Liver (tissue), 9 donors: ENCODE data around the gene MFAP2. TPM values are rescaled to one million over a fixed set of nuclear protein-coding genes. Genes with fewer than 3 reads are reported as not detected.

Source experiments
- DNase-seq: peaks from one replicate; pipeline ENCODE4 v3.0.0-alpha.2; 2017; ENCODE audit warnings: low spot score
- H3K27ac ChIP-seq, 2 donors: one replicate each; pipeline ENCODE4 v1.7.0; 2013; ENCODE audit warnings: inconsistent platforms in 2 of 2, low read length in 2 of 2, control low read depth in 1 of 2, low read depth in 1 of 2, mild to moderate bottlenecking in 1 of 2
- H3K27me3 ChIP-seq, 4 donors: one replicate each; pipeline versions ENCODE4 v1.6.1 to v1.7.0; 2013; ENCODE audit warnings: low read length in 3 of 4, inconsistent platforms in 1 of 4, mild to moderate bottlenecking in 1 of 4, moderate library complexity in 1 of 4; ENCODE audit not compliant: control insufficient read depth in 4 of 4, insufficient read depth in 4 of 4
- H3K36me3 ChIP-seq, 4 donors: one replicate each; pipeline versions ENCODE4 v1.6.1 to v1.7.0; 2013; ENCODE audit warnings: low read length in 3 of 4, mild to moderate bottlenecking in 3 of 4, low read depth in 1 of 4, moderate library complexity in 1 of 4; ENCODE audit not compliant: control insufficient read depth in 4 of 4, insufficient read depth in 3 of 4
- H3K4me1 ChIP-seq, 4 donors: one replicate each; pipeline versions ENCODE4 v1.6.1 to v1.7.0; 2013; ENCODE audit warnings: low read length in 3 of 4, mild to moderate bottlenecking in 3 of 4, moderate library complexity in 1 of 4; ENCODE audit not compliant: control insufficient read depth in 4 of 4, insufficient read depth in 4 of 4
- H3K4me3 ChIP-seq, 3 donors: one replicate each; pipeline versions ENCODE4 v1.6.1 to v1.7.0; 2013; ENCODE audit warnings: low read length in 3 of 3, control low read depth in 1 of 3, low read depth in 1 of 3, mild to moderate bottlenecking in 1 of 3
- H3K9ac ChIP-seq, 2 donors: one replicate each; pipeline ENCODE4 v1.7.0; 2013; ENCODE audit warnings: low read length in 2 of 2, mild to moderate bottlenecking in 2 of 2, moderate library complexity in 2 of 2, control low read depth in 1 of 2, low read depth in 1 of 2
- H3K9me3 ChIP-seq, 4 donors: one replicate each; pipeline versions ENCODE4 v1.6.1 to v1.7.0; 2013; ENCODE audit warnings: low read length in 3 of 4; ENCODE audit not compliant: control insufficient read depth in 4 of 4
- ATF3 ChIP-seq: IDR thresholded peaks from 2 replicates; pipeline ENCODE4 v1.6.1; 2016; ENCODE audit warnings: antibody characterized with exemption
- CTCF ChIP-seq: fragments of 150-350 bp; IDR thresholded peaks from 2 replicates; pipeline ENCODE4 v1.5.1; 2017; ENCODE audit warnings: improper control_type of control experiment, low read depth, low read length; ENCODE audit not compliant: missing input control
- EGR1 ChIP-seq, 2 donors: IDR thresholded peaks; 2 replicates each; pipeline ENCODE4 v1.6.1; 2016 to 2018; ENCODE audit warnings: antibody characterized with exemption in 2 of 2, low read depth in 2 of 2
- FOXA1 ChIP-seq: IDR thresholded peaks from 2 replicates; pipeline ENCODE4 v1.6.1; 2016; ENCODE audit warnings: antibody characterized with exemption
- HNF4A ChIP-seq, 2 donors: conservative IDR thresholded peaks; 2 replicates each; pipeline ENCODE4 v1.6.1; 2016; ENCODE audit warnings: antibody characterized with exemption in 2 of 2, mild to moderate bottlenecking in 2 of 2
- HNF4G ChIP-seq: IDR thresholded peaks from 2 replicates; pipeline ENCODE4 v1.6.1; 2016; ENCODE audit warnings: antibody characterized with exemption
- JUND ChIP-seq, 2 donors: IDR thresholded peaks; 2 replicates each; pipeline ENCODE4 v1.6.1; 2016; ENCODE audit warnings: antibody characterized with exemption in 2 of 2
- MAX ChIP-seq: IDR thresholded peaks from 2 replicates; pipeline ENCODE4 v1.6.1; 2016; ENCODE audit warnings: antibody characterized with exemption
- NR2F2 ChIP-seq: IDR thresholded peaks from 2 replicates; pipeline ENCODE4 v1.6.1; 2016; ENCODE audit warnings: antibody characterized with exemption
- RAD21 ChIP-seq, 2 donors: IDR thresholded peaks; 2 replicates each; pipeline ENCODE4 v1.6.1; 2016; ENCODE audit warnings: antibody characterized with exemption in 2 of 2, mild to moderate bottlenecking in 2 of 2
- REST ChIP-seq: IDR thresholded peaks from 2 replicates; pipeline ENCODE4 v1.6.1; 2016; ENCODE audit warnings: antibody characterized with exemption, mild to moderate bottlenecking
- RXRA ChIP-seq, 2 donors: IDR thresholded peaks; 2 replicates each; pipeline ENCODE4 v1.6.1; 2017 to 2018; ENCODE audit warnings: antibody characterized with exemption in 2 of 2, mild to moderate bottlenecking in 1 of 2
- SP1 ChIP-seq: IDR thresholded peaks from 2 replicates; pipeline ENCODE4 v1.6.1; 2018; ENCODE audit warnings: antibody characterized with exemption, mild to moderate bottlenecking
- TAF1 ChIP-seq: conservative IDR thresholded peaks from 2 replicates; pipeline ENCODE4 v1.6.1; 2016; ENCODE audit warnings: antibody characterized with exemption, mild to moderate bottlenecking
- YY1 ChIP-seq: IDR thresholded peaks from 2 replicates; pipeline ENCODE4 v1.6.1; 2016; ENCODE audit warnings: antibody characterized with exemption, mild to moderate bottlenecking
- ZBTB33 ChIP-seq: IDR thresholded peaks from 2 replicates; pipeline ENCODE4 v1.6.1; 2016; ENCODE audit warnings: antibody characterized with exemption
- WGBS: extraction: QIAGEN DNeasy Blood & Tissue Kit; methylation state at CpG from one replicate; pipeline ENCODE4 v1.1.7; 2013; 5-methylcytosine and 5-hydroxymethylcytosine counted together
- polyA plus RNA-seq, 2 donors: library from polyadenylated mRNA; stranded (reverse) in 1 of 2; unstranded in 1 of 2; fragments of 200-250 nt in 1 of 2; fragments of >200 nt in 1 of 2; fragmentation: Nextera tagmentation in 1 of 2; extraction: Ambion mirVana in 1 of 2; gene quantifications; one replicate each; pipeline versions ENCODE4 v1.2.1 to v1.2.3, GENCODE V29; 2013 to 2015
- total RNA-seq, 2 donors: library from RNA; depleted of rRNA; stranded (reverse); fragments of >200 nt; gene quantifications; one replicate each; pipeline ENCODE4 v1.2.3, GENCODE V29; 2014
- donor health status: healthy.
- donor health status: healthy.
- donor health status: healthy.
- donor health status: healthy.
- donor health status: healthy.

Gene MFAP2
- total and polyA plus RNA-seq, 4 donors = 0.25 to 1.4 (median 0.74) TPM

- Histone ChIP-seq H3K4me3 (no peak overlapping the region), H3K27me3 (peaks cover 0 to 2% (median 0%) of the 10 kb centered on the region in 4 donors), H3K9ac (no peak overlapping the region), H3K9me3 (no peaks in the 10 kb centered on the region), H3K27ac (no peak overlapping the region), H3K36me3 (peaks cover 0 to 5% (median under 1%) of the 10 kb centered on the region in 4 donors), H3K4me1 (peaks cover 0 to 4% (median 0%) of the 10 kb centered on the region in 4 donors)
- no peak for TF ChIP-seq RAD21 (IDR thresholded peaks at IDR 0.05)
- TF ChIP-seq JUND (IDR thresholded peaks at IDR 0.05) = no peak
- no peak for TF ChIP-seq HNF4A (conservative IDR thresholded peaks at IDR 0.05)
- TF ChIP-seq CTCF = no peak
- WGBS = 89% methylated on average over 10 of the region's 10 CpGs
- no peak for DNase-seq
These were observed 939 bp upstream of the MFAP2 start for GRCh38 chr1:16981269-16981849.

- no peak for DNase-seq
- no peaks in the 10 kb centered on the region for H3K9me3 ChIP-seq
- peaks cover 0 to 2% (median 0%) of the 10 kb centered on the region in 4 donors for H3K27me3 ChIP-seq
- H3K27ac ChIP-seq = no peak overlapping the region
- H3K4me3 ChIP-seq = peak overlapping the region in 1 of 3 donors; percentile 2
- 25% methylated on average over 44 of the region's 44 CpGs for WGBS
- peaks cover 0 to 4% (median 0%) of the 10 kb centered on the region in 4 donors for H3K4me1 ChIP-seq
- H3K36me3 ChIP-seq = no peaks in the 10 kb centered on the region
- TF ChIP-seq RXRA (IDR thresholded peaks at IDR 0.05) (no peak), ATF3 (no peak), ZBTB33 (no peak), SP1 (no peak), FOXA1 (no peak)
- no peak overlapping the region for H3K9ac ChIP-seq
These were observed 719 bp downstream of the MFAP2 start for GRCh38 chr1:16979475-16980327.

- H3K4me3 ChIP-seq = no peak overlapping the region
- no peak for TF ChIP-seq HNF4A (conservative IDR thresholded peaks at IDR 0.05)
- no peak for TF ChIP-seq ATF3
- no peak for TF ChIP-seq JUND (IDR thresholded peaks at IDR 0.05)
- no peak for TF ChIP-seq HNF4G
- no peak for TF ChIP-seq MAX
- TF ChIP-seq TAF1 = no peak
- no peak for TF ChIP-seq SP1
- TF ChIP-seq FOXA1 = no peak
- no peak for TF ChIP-seq EGR1 (IDR thresholded peaks at IDR 0.05; ENCODE audit: low read depth in 2 of 2)
- TF ChIP-seq NR2F2 = no peak
- TF ChIP-seq RAD21 (IDR thresholded peaks at IDR 0.05) = no peak
- no peak for TF ChIP-seq REST
- no peak for TF ChIP-seq YY1
These were observed 1.6 kb downstream of the MFAP2 start for GRCh38 chr1:16978567-16979474.

More at GRCh38 chr1:16978567-16979474, 1.6 kb downstream of the MFAP2 start:
- no peak overlapping the region for H3K9ac ChIP-seq
- no peak for DNase-seq
- H3K27ac ChIP-seq = no peak overlapping the region
- 83% methylated on average over 20 of the region's 20 CpGs for WGBS
- H3K36me3 ChIP-seq = no peaks in the 10 kb centered on the region
- H3K27me3 ChIP-seq = peaks cover 0 to 2% (median 0%) of the 10 kb centered on the region in 4 donors
- H3K9me3 ChIP-seq = no peaks in the 10 kb centered on the region
- H3K4me1 ChIP-seq = peaks cover 0 to 4% (median 0%) of the 10 kb centered on the region in 4 donors
